Measurements from ENCODE around the gene KMT2B.
"Not testable (repeated sequence)": the region's sequence is repeated elsewhere in the genome, so short reads cannot be mapped to it uniquely, and the experiment has no call there.

KMT2B gene

GRCh38 chr19:35767288-35768081 lies 49.7 kb downstream of the KMT2B start:
- Histone ChIP-seq H2AFZ (peak overlapping the region; percentile 94), H3K9ac (peak overlapping the region; percentile 11), H3K27ac (peak overlapping the region; percentile 90), H3K79me2 (no peaks in the 10 kb centered on the region), H3K4me2 (ENCODE audit: low read length) (peak overlapping the region; percentile 68), H3K27me3 (ENCODE audit: control insufficient read depth, insufficient read depth, low read length) (no peaks in the 10 kb centered on the region), H3K9me3 (ENCODE audit: control insufficient read depth, low read length) (no peaks in the 10 kb centered on the region), H3K4me1 (peaks cover 16% of the 10 kb centered on the region), H3K36me3 (ENCODE audit: control insufficient read depth, insufficient read depth, low read length) (no peaks in the 10 kb centered on the region), H3K4me3 (ENCODE audit: low read depth, low read length) (peak overlapping the region; percentile 20)
- TF ChIP-seq CTCF (IDR thresholded peaks at IDR 0.05), result no peak

GRCh38 chr19:35768082-35768421 lies 50.2 kb downstream of the KMT2B start:
- H3K36me3 ChIP-seq (ENCODE audit: control insufficient read depth, insufficient read depth, low read length), result no peaks in the 10 kb centered on the region
- no peaks in the 10 kb centered on the region for H3K27me3 ChIP-seq (ENCODE audit: control insufficient read depth, insufficient read depth, low read length)
- peak overlapping the region; percentile 90 for H3K27ac ChIP-seq
- no peaks in the 10 kb centered on the region for H3K9me3 ChIP-seq (ENCODE audit: control insufficient read depth, low read length)
- H3K4me1 ChIP-seq, result peaks cover 16% of the 10 kb centered on the region
- H2AFZ ChIP-seq, result peak overlapping the region; percentile 94
- peak overlapping the region; percentile 68 for H3K4me2 ChIP-seq (ENCODE audit: low read length)
- H3K79me2 ChIP-seq, result no peaks in the 10 kb centered on the region
- H3K9ac ChIP-seq, result no peak overlapping the region
- H3K4me3 ChIP-seq (ENCODE audit: low read depth, low read length), result peak overlapping the region; percentile 20
- TF ChIP-seq CTCF (IDR thresholded peaks at IDR 0.05), result no peak

GRCh38 chr19:35772362-35772761 lies 54.6 kb downstream of the KMT2B start:
- peaks cover 23% of the 10 kb centered on the region for H3K4me1 ChIP-seq
- not testable (repeated sequence) for H3K4me2 ChIP-seq (ENCODE audit: low read length); H3K79me2 ChIP-seq; H2AFZ ChIP-seq; H3K36me3 ChIP-seq (ENCODE audit: control insufficient read depth, insufficient read depth, low read length); H3K27me3 ChIP-seq (ENCODE audit: control insufficient read depth, insufficient read depth, low read length); H3K4me3 ChIP-seq (ENCODE audit: low read depth, low read length); H3K9ac ChIP-seq; H3K27ac ChIP-seq; H3K9me3 ChIP-seq (ENCODE audit: control insufficient read depth, low read length)

- Histone ChIP-seq H3K79me2 (no peaks in the 10 kb centered on the region), H3K27ac (no peak overlapping the region), H3K4me3 (ENCODE audit: low read depth, low read length) (no peak overlapping the region), H3K36me3 (ENCODE audit: control insufficient read depth, insufficient read depth, low read length) (no peaks in the 10 kb centered on the region), H3K27me3 (ENCODE audit: control insufficient read depth, insufficient read depth, low read length) (no peaks in the 10 kb centered on the region), H2AFZ (no peak overlapping the region), H3K9ac (no peak overlapping the region), H3K4me2 (ENCODE audit: low read length) (no peak overlapping the region), H3K4me1 (peaks cover 15% of the 10 kb centered on the region), H3K9me3 (ENCODE audit: control insufficient read depth, low read length) (no peaks in the 10 kb centered on the region)
- TF ChIP-seq CTCF (IDR thresholded peaks at IDR 0.05), result no peak
Observed at GRCh38 chr19:35773020-35773806, 55.4 kb downstream of the KMT2B start.

- no peak for TF ChIP-seq CTCF (IDR thresholded peaks at IDR 0.05)
- Histone ChIP-seq H3K27me3 (ENCODE audit: control insufficient read depth, insufficient read depth, low read length) (no peaks in the 10 kb centered on the region), H2AFZ (peak overlapping the region; percentile 80), H3K4me2 (ENCODE audit: low read length) (peak overlapping the region; percentile 77), H3K36me3 (ENCODE audit: control insufficient read depth, insufficient read depth, low read length) (no peaks in the 10 kb centered on the region), H3K79me2 (no peaks in the 10 kb centered on the region), H3K9ac (no peak overlapping the region), H3K27ac (no peak overlapping the region), H3K9me3 (ENCODE audit: control insufficient read depth, low read length) (no peaks in the 10 kb centered on the region), H3K4me3 (ENCODE audit: low read depth, low read length) (peak overlapping the region; percentile 43), H3K4me1 (peaks cover 10% of the 10 kb centered on the region)
Observed at GRCh38 chr19:35774274-35775045, 56.7 kb downstream of the KMT2B start.

Data from parathyroid adenoma (tissue), 2 donors.